Measurements from ENCODE around the gene RPL5. TPM values are rescaled to one million over a fixed set of nuclear protein-coding genes. Genes with fewer than 3 reads are reported as not detected.

RPL5 gene
- total and polyA plus RNA-seq, 2 of the 8 experiments (the other 6 are each of a cell fraction or from before 2014, with no cell fraction given), result 1,506 to 2,034 TPM

GRCh38 chr1:92881391-92881790 lies 49.6 kb downstream of the RPL5 start:
- no peaks in the 10 kb centered on the region for H3K23me2 ChIP-seq (ENCODE audit: low read depth, low read length)
- H3K27ac ChIP-seq (ENCODE audit: low read depth, low read length), result no peak overlapping the region
- H3K9ac ChIP-seq (replicated peaks in 1 of 4; ENCODE audit: extremely low read depth in 1 of 4, low read depth in 3 of 4, low read length in 3 of 4), result no peak overlapping the region
- H3K4me1 ChIP-seq (replicated peaks in 1 of 4; ENCODE audit: control insufficient read depth in 3 of 4, insufficient read depth in 4 of 4, low read length in 3 of 4), result no peaks in the 10 kb centered on the region; a peak in 2 of 7 replicates
- no peak overlapping the region for H3K18ac ChIP-seq (ENCODE audit: extremely low read depth, low read length)
- no peak overlapping the region for H2BK5ac ChIP-seq (ENCODE audit: low read depth, low read length)
- no peak overlapping the region for H2BK20ac ChIP-seq (ENCODE audit: low read length)
- H2BK15ac ChIP-seq (ENCODE audit: low read length), result no peak overlapping the region
- DNase-seq (ENCODE audit: low read depth in 1 of 2, low spot score in 2 of 2) (no peak), FAIRE-seq (no peak)
- POLR2A ChIA-PET (ENCODE audit: partially characterized antibody), result no interaction called here
- no peak overlapping the region for H2AK5ac ChIP-seq (ENCODE audit: low read depth, low read length)
- H3K23ac ChIP-seq (ENCODE audit: insufficient read length), result no peak overlapping the region
- no peak overlapping the region for H4K91ac ChIP-seq (replicated peaks; ENCODE audit: insufficient read length, low read length)
- no peak overlapping the region for H3K4ac ChIP-seq (replicated peaks; ENCODE audit: insufficient read length, low read depth, low read length)
- no peaks in the 10 kb centered on the region for H3K79me2 ChIP-seq (ENCODE audit: control insufficient read depth in 1 of 2, insufficient read depth in 2 of 2, low read length in 2 of 2)
- 87% methylated on average over 3 of the region's 3 CpGs; no CpG with 5 or more reads in 1 of the 2 experiments for WGBS, 2 experiments (ENCODE audit: extremely low coverage in 1 of 2, insufficient coverage in 1 of 2, insufficient read length in 1 of 2, insufficient replicate concordance in 2 of 2, low coverage in 1 of 2, low lambda C conversion rate in 2 of 2, missing lambda C conversion rate in 1 of 2)
- H3K27me3 ChIP-seq (replicated peaks in 1 of 4; ENCODE audit: control insufficient read depth in 3 of 4, extremely low read depth in 1 of 4, insufficient read depth in 3 of 4, low read length in 3 of 4), result no peaks in the 10 kb centered on the region
- H4K8ac ChIP-seq (ENCODE audit: extremely low read depth, insufficient read depth, low read length), result no peak overlapping the region
- no peaks in the 10 kb centered on the region for H4K20me1 ChIP-seq (replicated peaks in 1 of 2; ENCODE audit: control insufficient read depth in 1 of 2, insufficient read depth in 2 of 2, low read length in 2 of 2)
- H3K79me1 ChIP-seq (ENCODE audit: low read depth, low read length), result no peaks in the 10 kb centered on the region
- H3K4me3 ChIP-seq (ENCODE audit: extremely low read depth in 1 of 4, insufficient read depth in 2 of 4, low read depth in 3 of 4, low read length in 4 of 4), result no peak overlapping the region
- H3K9me3 ChIP-seq (ENCODE audit: insufficient read depth in 2 of 2, low read depth in 1 of 2, low read length in 1 of 2), result no peaks in the 10 kb centered on the region
- no peak overlapping the region for H3K4me2 ChIP-seq (ENCODE audit: insufficient read depth in 1 of 2, low read depth in 2 of 2, low read length in 2 of 2)
- H4K5ac ChIP-seq (ENCODE audit: insufficient read length, low read depth, low read length), result no peak overlapping the region
- CTCF ChIA-PET (ENCODE audit: partially characterized antibody), result no interaction called here
- H3K14ac ChIP-seq (ENCODE audit: insufficient read length), result no peak overlapping the region
- TF ChIP-seq SP2 (IDR thresholded peaks at IDR 0.05; ENCODE audit: low read length) (no peak), SRF (IDR thresholded peaks at IDR 0.05; ENCODE audit: low read depth, low read length) (no peak), EZH2 (IDR thresholded peaks at IDR 0.05; ENCODE audit: low read depth, low read length, severe bottlenecking) (no peak), GABPA (IDR thresholded peaks at IDR 0.05; ENCODE audit: borderline replicate concordance, insufficient read depth, low read length) (no peak), CHD1 (IDR thresholded peaks at IDR 0.05; ENCODE audit: low read depth, low read length) (no peak), NRF1 (IDR thresholded peaks at IDR 0.05; ENCODE audit: low read depth, low read length) (no peak), KDM4A (IDR thresholded peaks at IDR 0.05; ENCODE audit: low read depth, low read length, severe bottlenecking) (no peak)
- H3K56ac ChIP-seq (replicated peaks; ENCODE audit: insufficient read length, low read depth, low read length), result no peak overlapping the region
- H2BK12ac ChIP-seq (ENCODE audit: low read depth, low read length), result no peak overlapping the region
- H2BK120ac ChIP-seq (replicated peaks; ENCODE audit: low read depth, low read length), result no peak overlapping the region
- no peak overlapping the region for H2AFZ ChIP-seq (ENCODE audit: low read length)
- H3K36me3 ChIP-seq (ENCODE audit: control insufficient read depth in 2 of 4, insufficient read depth in 4 of 4, low read length in 3 of 4), result no peaks in the 10 kb centered on the region
